Mesodermal cell (in vitro differentiated cells): Measurements from ENCODE around the gene XRCC3. TPM values are rescaled to one million over a fixed set of nuclear protein-coding genes. Genes with fewer than 3 reads are reported as not detected.

Source experiments
- H3K27ac ChIP-seq: 2 replicates; pipeline ENCODE4 v1.7.0; 2013; ENCODE audit warnings: mild to moderate bottlenecking, low read depth, low read length, moderate library complexity; ENCODE audit not compliant: severe bottlenecking
- H3K36me3 ChIP-seq: 2 replicates; pipeline ENCODE4 v1.7.1; 2013; ENCODE audit warnings: mild to moderate bottlenecking, low read length, moderate library complexity; ENCODE audit not compliant: control insufficient read depth, insufficient read depth
- H3K4me1 ChIP-seq: one replicate; pipeline ENCODE4 v1.7.1; 2013; ENCODE audit warnings: mild to moderate bottlenecking, low read length; ENCODE audit not compliant: insufficient read depth, control insufficient read depth, poor library complexity, severe bottlenecking
- H3K4me3 ChIP-seq: 2 replicates; pipeline ENCODE4 v1.7.0; 2013; ENCODE audit warnings: low read length, control low read depth, mild to moderate bottlenecking; ENCODE audit not compliant: insufficient read depth, poor library complexity, severe bottlenecking; ENCODE audit errors: extremely low read depth
- H3K9me3 ChIP-seq: 2 replicates; pipeline ENCODE4 v1.7.1; 2013; ENCODE audit warnings: mild to moderate bottlenecking, low read length, moderate library complexity; ENCODE audit not compliant: control insufficient read depth
- WGBS, 2 experiments: methylation state at CpG; one replicate each; pipeline ENCODE4 v1.1.5; 2013; ENCODE audit warnings: missing lambda C conversion rate in 2 of 2; ENCODE audit not compliant: insufficient coverage in 2 of 2; 5-methylcytosine and 5-hydroxymethylcytosine counted together
- polyA plus RNA-seq, 2 experiments: library from polyadenylated mRNA; stranded (reverse); fragments of 50-300 nt; gene quantifications; one replicate each; pipeline ENCODE4 v1.2.3, GENCODE V29; 2013

XRCC3 gene
- polyA plus RNA-seq (2013, experiment 1 of 2), result 10.6 TPM
- 10.9 TPM for polyA plus RNA-seq (2013, experiment 2 of 2)

DNA sequence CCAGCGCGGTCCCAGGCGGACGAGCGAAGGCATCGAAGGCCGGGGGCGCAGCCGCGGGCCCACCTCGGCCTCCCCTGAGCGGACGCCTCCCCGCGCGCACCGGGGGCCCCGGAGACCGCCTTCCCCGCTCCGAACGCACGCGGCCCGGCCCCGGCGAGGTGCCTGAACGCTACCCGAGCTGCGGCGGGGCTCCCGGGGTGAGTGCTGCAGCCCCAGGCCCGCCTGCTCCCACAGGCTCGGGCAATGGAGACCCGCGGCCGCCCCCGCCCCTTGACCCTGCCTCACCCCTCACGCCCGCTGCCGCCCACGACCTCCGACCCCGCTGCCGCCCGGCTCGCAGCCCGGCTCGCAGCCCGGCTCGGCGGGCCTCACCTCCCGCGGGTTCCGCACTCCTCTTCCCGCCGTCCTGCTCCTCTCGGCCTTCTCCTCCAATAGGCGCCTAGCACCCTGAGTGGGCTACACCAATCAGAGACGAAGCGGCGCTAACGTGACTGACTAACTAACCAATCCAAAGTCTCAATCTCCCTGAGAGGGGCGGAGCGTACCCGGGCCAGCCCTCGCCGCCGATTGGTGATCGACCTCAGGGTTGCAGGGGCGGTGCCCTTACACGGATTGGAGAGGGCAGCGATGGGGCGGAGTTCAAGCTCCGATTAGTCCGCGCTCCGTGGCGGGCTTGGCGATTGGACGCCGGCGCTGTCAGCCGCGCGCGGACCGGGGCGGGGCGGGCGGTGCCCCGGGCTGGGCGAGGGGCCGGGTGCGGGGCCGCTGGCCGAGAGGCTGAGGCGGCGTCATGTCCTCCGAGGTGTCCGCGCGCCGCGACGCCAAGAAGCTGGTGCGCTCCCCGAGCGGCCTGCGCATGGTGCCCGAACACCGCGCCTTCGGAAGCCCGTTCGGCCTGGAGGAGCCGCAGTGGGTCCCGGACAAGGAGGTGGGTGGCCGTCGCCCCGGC is at the start of gene XRCC3, which contains the start of gene ZFYVE21:
XRCC3 (minus strand) TSS at position 400 of the 949 bp plus-strand sequence. CDS start 4,364 bp downstream, outside the sequence.
ZFYVE21 (plus strand) TSS at position 759 of the 949 bp plus-strand sequence; CDS start at position 791, 32 bp downstream.
- 1% methylated on average over 77 to 79 of the region's 121 CpGs for WGBS, 2 experiments
- Histone ChIP-seq H3K27ac (peak within 1 kb of the TSS; percentile 49), H3K36me3 (peaks cover 28% of the 10 kb centered on the region), H3K9me3 (no peaks in the 10 kb centered on the region), H3K4me3 (peak within 1 kb of the TSS; percentile 67), H3K4me1 (peaks cover 18% of the 10 kb centered on the region)

DNA sequence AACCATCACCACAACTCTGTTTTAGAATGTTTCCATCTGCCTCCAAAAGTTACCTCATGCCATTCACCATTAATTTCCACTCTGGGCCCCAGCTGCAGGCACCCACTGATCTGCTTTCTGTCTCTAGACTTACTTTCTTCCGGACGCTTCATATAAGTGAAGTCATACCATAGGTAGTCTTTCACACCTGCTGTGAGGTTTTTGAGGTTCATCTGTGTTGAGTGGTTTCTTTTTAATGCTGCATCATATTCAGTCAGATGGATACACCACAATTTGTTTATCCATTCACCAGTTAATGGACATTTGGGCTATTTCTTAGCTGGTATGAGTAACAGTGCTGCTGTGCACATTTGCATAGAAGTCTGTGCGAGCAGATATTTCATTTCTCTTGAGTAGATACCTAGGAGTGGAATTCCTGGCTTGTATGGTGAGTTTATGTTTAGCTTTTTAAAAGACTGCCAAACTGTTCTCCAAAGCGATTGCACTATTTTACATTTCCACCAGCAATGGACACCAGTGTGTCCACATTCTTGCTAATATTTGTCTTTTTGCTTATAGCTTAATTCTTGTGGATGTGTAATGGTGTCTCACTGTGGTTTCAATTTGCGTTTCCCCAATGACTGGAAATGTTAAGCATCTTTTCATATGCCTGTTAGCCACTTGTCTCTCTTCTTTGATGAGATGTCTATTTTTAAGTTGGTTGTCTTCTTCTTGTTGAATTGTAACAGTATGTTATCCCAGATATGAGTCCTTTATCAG is 48.7 kb upstream of the XRCC3 start:
- 94 to 100% methylated on average over 1 to 2 of the region's 5 CpGs for WGBS, 2 experiments
- peaks cover 6% of the 10 kb centered on the region for H3K4me1 ChIP-seq
- no peaks in the 10 kb centered on the region for H3K36me3 ChIP-seq
- no peak overlapping the region for H3K27ac ChIP-seq
- no peaks in the 10 kb centered on the region for H3K9me3 ChIP-seq
- no peak overlapping the region for H3K4me3 ChIP-seq

- Histone ChIP-seq H3K9me3 (no peaks in the 10 kb centered on the region), H3K36me3 (no peaks in the 10 kb centered on the region), H3K4me1 (peaks cover 6% of the 10 kb centered on the region), H3K4me3 (no peak overlapping the region), H3K27ac (no peak overlapping the region)
- WGBS, 2 experiments, result 70 to 80% methylated on average over 11 to 12 of the region's 13 CpGs
Measured at GRCh38 chr14:103762541-103762940, 47.3 kb upstream of the XRCC3 start.

DNA sequence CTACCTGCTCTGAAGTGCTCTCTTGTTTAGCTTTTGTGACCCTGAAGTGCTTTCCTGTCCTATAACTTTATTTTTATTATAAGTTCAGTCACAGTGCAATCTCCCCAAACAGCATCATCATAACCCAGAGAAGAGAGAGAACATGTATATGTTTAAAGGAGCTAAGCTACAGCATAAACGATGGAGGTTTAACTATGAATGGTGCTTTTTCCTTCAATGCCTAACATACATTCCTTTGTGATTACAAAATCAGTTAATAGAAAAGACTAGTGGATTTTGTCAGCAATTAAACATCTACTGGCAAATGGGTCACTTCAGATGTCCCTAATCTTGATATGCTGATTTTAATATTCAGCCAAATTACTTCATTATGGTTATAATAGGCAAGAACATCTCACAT is 46.8 kb upstream of the XRCC3 start:
- H3K27ac ChIP-seq, result no peak overlapping the region
- no CpG with 5 or more reads among the region's 1 CpG for WGBS, 2 experiments
- no peaks in the 10 kb centered on the region for H3K9me3 ChIP-seq
- peaks cover 6% of the 10 kb centered on the region for H3K4me1 ChIP-seq
- H3K4me3 ChIP-seq, result no peak overlapping the region
- H3K36me3 ChIP-seq, result no peaks in the 10 kb centered on the region

GRCh38 chr14:103758059-103758776 is 43.0 kb upstream of the XRCC3 start:
- no peak overlapping the region for H3K4me3 ChIP-seq
- no peaks in the 10 kb centered on the region for H3K36me3 ChIP-seq
- peaks cover 6% of the 10 kb centered on the region for H3K4me1 ChIP-seq
- 88 to 93% methylated on average over 4 of the region's 8 CpGs for WGBS, 2 experiments
- H3K9me3 ChIP-seq, result no peaks in the 10 kb centered on the region
- H3K27ac ChIP-seq, result no peak overlapping the region

DNA sequence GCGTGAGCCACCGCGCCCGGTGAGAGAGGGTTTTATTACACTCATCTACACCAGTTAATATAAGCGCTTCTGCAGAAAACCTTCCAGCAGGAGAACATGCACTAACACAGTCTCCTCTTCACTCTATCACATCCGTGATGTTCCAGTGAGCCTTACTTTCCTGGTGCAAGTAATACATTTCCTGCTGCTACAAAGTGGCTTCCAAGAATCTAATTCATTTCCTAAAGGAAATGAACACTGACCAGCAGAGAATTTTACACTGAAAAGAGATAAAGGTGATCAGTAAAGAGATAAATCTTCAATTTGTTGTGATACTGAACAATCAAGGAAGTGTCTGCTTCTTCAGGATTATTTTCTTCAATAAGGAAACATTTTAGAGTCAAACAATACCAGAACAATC is 39.8 kb upstream of the XRCC3 start:
- H3K4me3 ChIP-seq, result no peak overlapping the region
- 78 to 83% methylated on average over 1 to 3 of the region's 6 CpGs for WGBS, 2 experiments
- H3K9me3 ChIP-seq, result no peaks in the 10 kb centered on the region
- H3K27ac ChIP-seq, result no peak overlapping the region
- no peaks in the 10 kb centered on the region for H3K4me1 ChIP-seq
- H3K36me3 ChIP-seq, result no peaks in the 10 kb centered on the region

DNA sequence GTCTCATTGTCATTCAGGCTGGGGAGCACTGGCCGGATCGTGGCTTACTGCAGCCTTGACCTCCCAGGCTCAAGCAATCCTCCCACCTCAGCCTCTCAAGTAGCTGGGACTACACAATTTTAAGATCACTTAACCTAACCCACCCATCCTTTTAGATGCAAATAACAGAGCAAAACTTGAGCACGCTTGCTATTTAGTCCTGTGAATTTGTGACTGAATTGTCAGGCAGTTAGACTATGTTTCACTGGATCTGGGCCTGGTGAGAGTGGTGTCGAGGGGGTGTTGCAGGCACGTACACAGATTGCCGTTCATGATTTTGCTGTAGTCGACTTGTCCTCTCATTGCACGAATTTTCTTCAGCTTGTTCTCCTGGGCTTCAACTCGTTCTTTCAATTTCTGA is 38.5 kb upstream of the XRCC3 start:
- Histone ChIP-seq H3K9me3 (no peaks in the 10 kb centered on the region), H3K4me1 (no peaks in the 10 kb centered on the region), H3K27ac (no peak overlapping the region), H3K4me3 (no peak overlapping the region), H3K36me3 (no peaks in the 10 kb centered on the region)
- 82 to 84% methylated on average over 8 to 9 of the region's 9 CpGs for WGBS, 2 experiments

DNA sequence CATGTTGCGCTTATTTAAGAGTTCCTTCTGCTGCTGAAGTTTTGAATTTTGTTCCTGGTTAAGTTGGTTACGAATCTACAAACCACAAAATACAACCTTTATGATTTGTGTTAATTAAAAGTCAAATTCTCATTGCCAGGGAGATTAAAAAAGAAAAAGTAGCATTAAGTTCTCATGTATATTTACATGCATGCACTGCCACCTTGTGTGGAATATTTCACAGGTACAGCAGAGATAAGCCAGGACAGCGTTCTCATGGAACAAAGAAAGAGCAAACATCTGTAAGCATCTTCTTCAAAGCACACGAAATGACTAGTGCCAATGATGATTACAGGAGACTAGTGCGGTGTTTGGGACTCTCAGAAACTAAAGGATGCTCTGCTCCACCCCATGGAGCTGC is 34.6 kb upstream of the XRCC3 start:
- H3K27ac ChIP-seq, result no peak overlapping the region
- no peaks in the 10 kb centered on the region for H3K4me1 ChIP-seq
- no peak overlapping the region for H3K4me3 ChIP-seq
- H3K9me3 ChIP-seq, result no peaks in the 10 kb centered on the region
- no peaks in the 10 kb centered on the region for H3K36me3 ChIP-seq
- 94 to 95% methylated on average over 2 to 3 of the region's 5 CpGs for WGBS, 2 experiments

DNA sequence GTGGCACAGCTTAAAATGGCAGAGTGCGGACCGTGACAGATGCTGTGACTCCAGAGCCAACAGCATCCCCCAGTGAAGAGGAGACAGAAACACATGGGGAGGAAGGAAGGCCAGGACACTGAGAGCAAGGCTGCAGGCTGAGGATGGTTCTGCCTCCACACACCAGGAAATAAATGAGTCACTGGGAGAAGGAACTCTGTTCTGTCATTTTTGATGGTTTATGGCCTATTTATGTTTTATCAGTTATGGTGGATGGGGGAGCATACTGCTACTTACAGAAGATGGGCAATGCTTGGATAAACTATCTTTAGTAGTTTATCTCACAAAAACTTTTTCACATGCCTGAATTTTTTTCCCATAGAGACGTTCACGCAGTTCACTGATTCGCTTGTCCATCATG is 34.2 kb upstream of the XRCC3 start:
- H3K27ac ChIP-seq, result no peak overlapping the region
- H3K4me3 ChIP-seq, result no peak overlapping the region
- H3K9me3 ChIP-seq, result no peaks in the 10 kb centered on the region
- H3K4me1 ChIP-seq, result no peaks in the 10 kb centered on the region
- 94 to 95% methylated on average over 2 to 3 of the region's 5 CpGs for WGBS, 2 experiments
- no peaks in the 10 kb centered on the region for H3K36me3 ChIP-seq

- Histone ChIP-seq H3K9me3 (no peaks in the 10 kb centered on the region), H3K4me1 (no peaks in the 10 kb centered on the region), H3K4me3 (no peak overlapping the region), H3K36me3 (no peaks in the 10 kb centered on the region), H3K27ac (no peak overlapping the region)
- whole genome bisulfite sequencing, 2 experiments, result 91 to 100% methylated on average over 4 to 5 of the region's 5 CpGs
Measured at GRCh38 chr14:103748534-103748857, 33.2 kb upstream of the XRCC3 start.
